ENCODE results near the gene ATG7. TPM values are rescaled to one million over a fixed set of nuclear protein-coding genes. Genes with fewer than 3 reads are reported as not detected.

The ATG7 gene
- total and polyA plus RNA-seq, 10 of the 15 experiments (the other 5 are each of a cell fraction or from before 2014, with no cell fraction given): 13.5 to 49.5 (median 26.4) TPM

- RAD21 ChIA-PET (ENCODE audit: unreplicated experiment): no interaction called here
These were observed 24.8 kb upstream of the ATG7 start for GRCh38 chr3:11247362-11247761.

More at GRCh38 chr3:11247362-11247761, 24.8 kb upstream of the ATG7 start:
- BruUV-seq (replicated peaks): no TSS peak
- intact Hi-C loops (cut with micrococcal nuclease; ENCODE audit: unreplicated experiment): no loop called here
- Histone ChIP-seq H3K27me3 (replicated peaks in 1 of 2; ENCODE audit: control insufficient read depth in 2 of 2, insufficient read depth in 2 of 2, low read length in 1 of 2) (no peaks in the 10 kb centered on the region), H3K79me2 (ENCODE audit: control insufficient read depth, insufficient read depth, low read length) (no peaks in the 10 kb centered on the region), H2AFZ (ENCODE audit: control insufficient read depth, low read depth, low read length) (no peak overlapping the region), H3K27ac (ENCODE audit: control insufficient read depth, insufficient read depth) (no peak overlapping the region), H4K20me1 (ENCODE audit: control insufficient read depth, insufficient read depth) (no peaks in the 10 kb centered on the region), H3K4me2 (ENCODE audit: control insufficient read depth, insufficient read depth) (no peak overlapping the region), H3K9me3 (replicated peaks; ENCODE audit: control insufficient read depth, insufficient read depth, low read length) (no peaks in the 10 kb centered on the region), H3K4me3 (no peak overlapping the region), H3K4me1 (ENCODE audit: control insufficient read depth, insufficient read depth, low read length) (no peaks in the 10 kb centered on the region), H3K9ac (ENCODE audit: control insufficient read depth, insufficient read depth, low read length) (no peak overlapping the region), H3K36me3 (ENCODE audit: control insufficient read depth in 2 of 2, insufficient read depth in 2 of 2, low read length in 1 of 2) (no peaks in the 10 kb centered on the region)
- TF ChIP-seq NFIC (IDR thresholded peaks at IDR 0.05; ENCODE audit: low read depth, low read length): no peak
- TF ChIP-seq POU2F2 (IDR thresholded peaks at IDR 0.05; ENCODE audit: borderline replicate concordance, low read depth, low read length): no peak
- no peak for TF ChIP-seq ZNF24 (IDR thresholded peaks at IDR 0.05)
- no peak for TF ChIP-seq NR2C2 (IDR thresholded peaks at IDR 0.05; ENCODE audit: borderline replicate concordance, control insufficient read depth, insufficient read length, low read depth)
- no peak for TF ChIP-seq TAF1 (IDR thresholded peaks at IDR 0.05; ENCODE audit: borderline replicate concordance, low read depth, low read length)
- no peak for TF ChIP-seq TCF12 (IDR thresholded peaks at IDR 0.05; ENCODE audit: low read depth, low read length)
- TF ChIP-seq CBFB (IDR thresholded peaks at IDR 0.05; ENCODE audit: low read depth): no peak
- no peak for TF ChIP-seq HDAC2 (IDR thresholded peaks at IDR 0.05)
- TF ChIP-seq MXI1 (IDR thresholded peaks at IDR 0.05; ENCODE audit: low read depth, low read length): no peak
- TF ChIP-seq ELK1 (IDR thresholded peaks at IDR 0.05; ENCODE audit: low read depth, low read length): no peak
- TF ChIP-seq RBBP5 (conservative IDR thresholded peaks at IDR 0.05): no peak
- no peak for TF ChIP-seq USF2 (IDR thresholded peaks at IDR 0.05; ENCODE audit: borderline replicate concordance, low read depth, low read length)
- TF ChIP-seq ZNF207 (IDR thresholded peaks at IDR 0.05; ENCODE audit: borderline replicate concordance): no peak
- CTCF ChIA-PET: interaction anchor here (1.6 kb wide), 1 partner anchor 10 kb away, joined by 5 read pairs; no protein-coding TSS in a partner anchor
- no peak for DNase-seq (ENCODE audit: low read depth, low spot score)
- FAIRE-seq: no peak
- SMC1A ChIA-PET (ENCODE audit: uncharacterized antibody, unreplicated experiment): interaction anchor here (1.2 to 1.7 kb wide), 3 partner anchors 9 to 25 kb away, joined by 4 to 5 read pairs (median 4); partner anchors contain the start of gene ATG7
- no peak for ATAC-seq
- WGBS (ENCODE audit: insufficient coverage, insufficient replicate concordance, low lambda C conversion rate, missing lambda C conversion rate): 62% methylated on average over 7 of the region's 8 CpGs
- in situ Hi-C loops (cut with MboI): no loop called here
- POLR2A ChIA-PET: no interaction called here
